ENCODE data around the gene AURKAIP1. TPM values are rescaled to one million over a fixed set of nuclear protein-coding genes. Genes with fewer than 3 reads are reported as not detected.
A peak's percentile ranks its signal among the peaks of the same experiment; 100 is the strongest.

Gene AURKAIP1
- total and polyA plus RNA-seq, 2 of the 13 experiments (the other 11 are each of a cell fraction or from before 2014, with no cell fraction given): 69.5 to 175 TPM

DNA sequence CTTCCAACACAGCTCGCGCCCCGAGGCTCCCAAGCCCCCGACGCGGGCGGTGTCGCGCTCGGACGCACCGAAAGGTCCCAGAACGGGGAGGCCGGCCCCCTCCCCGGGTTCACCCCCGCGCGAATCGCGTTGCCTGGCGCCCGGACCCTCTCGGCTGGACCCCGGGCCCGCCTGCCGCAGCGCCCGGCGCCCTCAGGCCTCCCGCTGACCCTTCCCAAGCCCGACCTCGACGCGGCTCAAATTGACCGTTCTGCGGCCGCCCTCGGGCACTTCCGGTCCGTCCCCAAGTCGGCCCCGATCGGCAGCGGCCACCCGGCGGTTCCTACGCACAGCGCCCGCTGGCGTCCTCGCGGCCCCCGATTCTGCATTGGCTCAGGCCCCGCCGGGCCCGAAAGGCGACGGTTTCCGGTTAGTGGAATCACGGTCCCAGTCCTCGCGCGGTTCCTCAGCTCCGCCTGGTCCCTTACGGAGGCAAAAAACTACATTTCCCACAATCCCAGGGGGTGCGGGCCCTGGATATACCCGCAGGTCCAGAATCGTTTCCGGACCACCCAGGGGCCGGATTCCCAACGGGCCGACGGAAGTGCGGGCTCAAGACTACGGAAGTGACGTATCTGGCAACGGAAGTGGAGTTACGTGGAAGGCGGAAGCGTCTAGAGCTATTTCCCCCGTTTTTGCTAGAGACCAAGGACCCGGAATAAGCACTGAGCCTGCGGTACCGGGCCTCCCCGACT lies at the start of gene AURKAIP1 (continued):
- TF ChIP-seq IRF2 (CRISPR knock-in tag; IDR thresholded peaks at IDR 0.05): peak; percentile 97
- TF ChIP-seq ZNF563 (CRISPR knock-in tag; IDR thresholded peaks at IDR 0.05): peak; percentile 59
- peak; percentile 87; the same call in 1 of the 2 replicates for TF ChIP-seq ZSCAN31 (CRISPR knock-in tag; IDR thresholded peaks at IDR 0.05; ENCODE audit: low read depth)
- TF ChIP-seq HNRNPUL1 (IDR thresholded peaks at IDR 0.05; ENCODE audit: low read depth, low read length): peak; percentile 73; the same call in 1 of the 2 replicates
- no peak for TF ChIP-seq GTF2F1 (IDR thresholded peaks at IDR 0.05; ENCODE audit: low read length)
- TF ChIP-seq HNRNPLL (IDR thresholded peaks at IDR 0.05; ENCODE audit: low read depth, low read length, poor library complexity, severe bottlenecking): peak; percentile 90
- no peak for TF ChIP-seq AFF4 (CRISPR knock-in tag; IDR thresholded peaks at IDR 0.05)

DNA sequence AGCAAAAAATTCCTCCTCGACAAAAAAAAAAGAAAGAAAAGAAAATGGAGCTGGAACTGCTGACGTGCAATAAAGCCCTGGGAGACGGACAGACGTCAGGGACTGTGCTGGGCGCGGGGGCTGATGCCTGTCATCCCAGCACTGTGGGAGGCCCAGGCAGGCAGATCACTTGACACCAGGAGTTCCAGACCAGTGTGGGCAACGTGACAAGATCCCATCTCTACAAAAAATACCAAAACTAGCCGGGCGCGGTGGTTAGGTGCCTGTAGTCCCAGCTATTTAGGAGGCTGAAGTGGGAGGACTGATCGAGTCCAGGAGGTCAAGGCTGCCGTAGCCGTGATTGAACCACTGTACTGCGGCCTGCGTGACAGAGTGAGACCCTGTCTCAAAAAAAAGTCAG lies 49.7 kb upstream of the AURKAIP1 start:
- Histone ChIP-seq H3K79me2 (ENCODE audit: insufficient read depth, low read length) (peaks cover 4% of the 10 kb centered on the region), H3K4me2 (ENCODE audit: low read depth, low read length) (no peak overlapping the region), H3K4me3 (replicated peaks in 1 of 3; ENCODE audit: insufficient read depth in 1 of 3, low read depth in 2 of 3, low read length in 3 of 3) (no peak overlapping the region), H3K27me3 (ENCODE audit: control insufficient read depth in 1 of 2, insufficient read depth in 2 of 2, low read length in 2 of 2) (no peaks in the 10 kb centered on the region; a peak in 1 of 5 replicates), H4K20me1 (ENCODE audit: insufficient read depth, low read length) (no peaks in the 10 kb centered on the region), H3K4me1 (ENCODE audit: insufficient read depth, low read length) (peaks cover 50% of the 10 kb centered on the region), H3K36me3 (replicated peaks in 1 of 2; ENCODE audit: control insufficient read depth in 1 of 2, insufficient read depth in 2 of 2, low read length in 2 of 2) (no peaks in the 10 kb centered on the region), H3K9ac (ENCODE audit: insufficient read depth, low read depth, low read length) (no peak overlapping the region), H2AFZ (ENCODE audit: low read length) (no peak overlapping the region), H3K9me3 (ENCODE audit: low read length) (no peaks in the 10 kb centered on the region), H3K27ac (ENCODE audit: extremely low read length, insufficient read depth, low read length) (no peak overlapping the region)
- DNase-seq (ENCODE audit: low spot score) (no peak), FAIRE-seq (no peak), ATAC-seq (no peak)
- CTCF ChIA-PET (ENCODE audit: low intra/inter-chr PET ratio, low total read pairs): no interaction called here
- POLR2A ChIA-PET: interaction anchor here (1.4 to 3.1 kb wide), 5 partner anchors 9 to 22 kb away, joined by 3 to 21 read pairs (median 7); partner anchors contain the start of gene MRPL20
- 60% methylated on average over 15 of the region's 15 CpGs for WGBS (ENCODE audit: low lambda C conversion rate)
- BruUV-seq (replicated peaks): no TSS peak
- intact Hi-C loops (cut with micrococcal nuclease; ENCODE audit: unreplicated experiment): no loop called here
- in situ Hi-C loops (cut with HindIII; ENCODE audit: extremely low pct_ligation_motif_present, low pct_unique_long_range_greater_than_20kb): no loop called here
- TF ChIP-seq MED1 (CRISPR knock-in tag; IDR thresholded peaks at IDR 0.05) (no peak), SOX13 (IDR thresholded peaks at IDR 0.05) (no peak), SOX13 (CRISPR knock-in tag; conservative IDR thresholded peaks at IDR 0.05 in 1 of 2, IDR thresholded peaks at IDR 0.05 in 1 of 2) (no peak), ZNF883 (CRISPR knock-in tag; IDR thresholded peaks at IDR 0.05; ENCODE audit: not compliant biosample characterization) (no peak), ZNF607 (CRISPR knock-in tag; IDR thresholded peaks at IDR 0.05; ENCODE audit: borderline replicate concordance) (no peak), GFI1 (CRISPR knock-in tag; IDR thresholded peaks at IDR 0.05; ENCODE audit: borderline replicate concordance) (peak; percentile 60; the same call in 1 of the 2 replicates), ZNF263 (CRISPR knock-in tag; IDR thresholded peaks at IDR 0.05) (peak; percentile 87), CEBPB (IDR thresholded peaks at IDR 0.05; ENCODE audit: borderline replicate concordance, low read depth, low read length) (no peak), TAF15 (IDR thresholded peaks at IDR 0.05; ENCODE audit: low read depth, low read length, poor library complexity, severe bottlenecking) (no peak), SPEN (CRISPR knock-in tag; IDR thresholded peaks at IDR 0.05; ENCODE audit: low read depth) (no peak)
- TF ChIP-seq, protein P1, sequence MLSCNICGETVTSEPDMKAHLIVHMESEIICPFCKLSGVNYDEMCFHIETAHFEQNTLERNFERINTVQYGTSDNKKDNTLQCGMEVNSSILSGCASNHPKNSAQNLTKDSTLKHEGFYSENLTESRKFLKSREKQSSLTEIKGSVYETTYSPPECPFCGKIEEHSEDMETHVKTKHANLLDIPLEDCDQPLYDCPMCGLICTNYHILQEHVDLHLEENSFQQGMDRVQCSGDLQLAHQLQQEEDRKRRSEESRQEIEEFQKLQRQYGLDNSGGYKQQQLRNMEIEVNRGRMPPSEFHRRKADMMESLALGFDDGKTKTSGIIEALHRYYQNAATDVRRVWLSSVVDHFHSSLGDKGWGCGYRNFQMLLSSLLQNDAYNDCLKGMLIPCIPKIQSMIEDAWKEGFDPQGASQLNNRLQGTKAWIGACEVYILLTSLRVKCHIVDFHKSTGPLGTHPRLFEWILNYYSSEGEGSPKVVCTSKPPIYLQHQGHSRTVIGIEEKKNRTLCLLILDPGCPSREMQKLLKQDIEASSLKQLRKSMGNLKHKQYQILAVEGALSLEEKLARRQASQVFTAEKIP (CRISPR knock-in tag; IDR thresholded peaks at IDR 0.05; ENCODE audit: borderline replicate concordance): no peak
